GM12873 (cell line): Measurements from ENCODE around the gene TMEM150C.
A peak's percentile ranks its signal among the peaks of the same experiment; 100 is the strongest.

ENCODE experiments used
- CTCF ChIP-seq: IDR thresholded peaks from 2 replicates; pipeline ENCODE4 v1.5.1; 2012; ENCODE audit warnings: low read depth, mild to moderate bottlenecking, moderate library complexity, low read length, control low read depth; ENCODE audit not compliant: insufficient read depth; ENCODE audit errors: missing control alignments

TMEM150C gene

GRCh38 chr4:82463221-82463620 lies 98.6 kb downstream of the TMEM150C start:
- no peak for TF ChIP-seq CTCF

DNA sequence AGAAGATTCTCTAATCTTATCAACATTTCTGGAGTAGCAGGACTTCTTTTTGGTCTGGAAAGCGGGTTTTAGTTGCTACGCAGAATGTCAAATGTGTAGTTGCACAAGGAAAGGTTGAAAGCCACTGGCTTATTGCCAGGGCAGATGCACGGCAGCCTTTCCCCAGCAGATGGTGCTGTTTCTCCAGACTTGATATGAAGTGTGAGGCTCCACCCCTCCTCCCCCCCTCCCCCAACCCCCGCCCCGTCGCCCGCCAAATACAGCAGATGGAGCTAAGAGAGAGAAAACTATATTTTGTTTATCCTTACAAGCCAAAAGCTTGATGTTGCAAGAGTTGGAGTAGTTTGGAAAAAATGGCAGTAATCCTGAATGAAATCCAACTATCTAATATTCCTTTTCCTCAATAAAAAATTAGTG lies 99.4 kb downstream of the TMEM150C start:
- TF ChIP-seq CTCF, result peak; percentile 85

- no peak for TF ChIP-seq CTCF
These were observed 100.1 kb downstream of the TMEM150C start for GRCh38 chr4:82461710-82462109.

DNA sequence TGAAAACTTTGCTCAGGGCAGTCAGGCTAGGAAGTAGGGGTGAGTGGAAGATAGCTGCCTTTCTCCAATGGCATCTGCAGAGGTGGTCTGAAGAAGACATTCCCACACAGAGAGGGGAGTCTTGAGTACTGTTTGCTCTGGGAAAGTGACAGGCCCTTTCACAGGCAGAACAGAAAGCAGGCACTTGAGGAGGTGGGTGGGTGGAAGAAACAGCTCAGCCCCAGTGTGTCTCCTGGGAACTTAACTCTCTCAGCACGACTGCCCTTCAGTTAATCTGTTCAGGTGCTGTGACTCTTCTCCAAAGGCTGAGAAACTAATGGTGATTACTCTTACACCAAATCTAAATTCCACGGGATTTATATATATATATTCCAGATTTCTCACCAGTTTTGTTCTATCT lies 103.1 kb downstream of the TMEM150C start:
- TF ChIP-seq CTCF, result no peak

DNA sequence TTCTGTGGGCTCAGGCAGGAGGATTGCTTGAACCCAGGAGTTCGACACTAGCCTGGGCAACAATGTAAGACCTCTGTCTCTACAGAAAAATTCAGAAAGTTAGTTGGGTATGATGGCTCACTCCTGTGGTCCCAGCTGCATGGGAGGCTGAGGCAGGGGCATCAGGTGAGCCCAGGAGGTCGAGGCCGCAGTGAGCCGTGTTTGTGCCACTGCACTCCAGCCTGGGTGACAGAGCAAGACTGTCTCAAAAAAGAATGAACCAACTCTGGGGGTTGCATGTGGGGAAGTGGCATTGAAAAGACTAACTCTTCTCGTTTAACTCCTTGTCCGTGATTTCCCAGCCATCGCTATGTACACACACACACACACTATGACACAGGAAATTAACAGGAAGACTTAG lies 104.5 kb downstream of the TMEM150C start:
- TF ChIP-seq CTCF, result no peak

- TF ChIP-seq CTCF, result no peak
These were observed 109.8 kb downstream of the TMEM150C start for GRCh38 chr4:82452026-82452425.

DNA sequence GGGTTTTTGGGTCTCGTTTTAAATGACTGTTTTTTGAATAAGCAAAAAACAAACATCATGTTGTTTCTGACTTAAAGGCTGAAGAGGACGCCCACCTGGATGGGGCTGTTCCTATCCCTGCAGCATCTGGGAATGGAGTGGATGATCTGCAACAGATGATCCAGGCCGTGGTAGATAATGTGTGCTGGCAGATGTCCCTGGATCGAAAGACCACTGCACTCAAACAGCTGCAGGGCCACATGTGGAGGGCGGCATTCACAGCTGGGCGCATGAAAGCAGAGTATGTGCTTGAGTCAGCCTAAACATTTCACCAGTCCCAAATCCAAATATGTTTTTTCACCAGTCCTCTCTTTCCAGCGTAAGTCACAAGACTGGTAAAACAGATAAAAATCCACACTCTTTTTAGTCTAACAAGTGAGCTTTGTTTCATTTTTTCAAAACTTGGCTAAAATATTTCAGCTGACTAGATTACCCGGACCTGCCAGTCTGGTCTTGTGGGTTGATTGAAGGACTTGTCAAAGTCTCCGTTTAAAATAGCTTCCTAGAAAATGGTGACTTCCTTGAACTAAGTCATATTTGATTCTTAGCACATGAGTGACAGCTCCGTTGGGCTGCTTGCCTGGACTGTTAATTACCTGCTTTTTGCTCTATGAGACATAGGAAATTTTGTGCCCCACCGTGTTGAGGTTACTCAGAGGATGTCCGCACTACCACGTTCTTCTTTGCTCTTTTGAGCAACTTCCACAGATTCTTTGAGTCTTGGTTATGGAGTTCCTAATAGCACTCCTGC lies 110.6 kb downstream of the TMEM150C start:
- TF ChIP-seq CTCF, result no peak
